Kidney glomerular epithelial cell (primary cell): ENCODE results near the gene TARM1.
"Not testable (repeated sequence)": the region's sequence is repeated elsewhere in the genome, so short reads cannot be mapped to it uniquely, and the experiment has no call there.

Experiments used
- DNase-seq: peaks from one replicate; lab custom pipeline; 2025; lab: John Stamatoyannopoulos, UW

Gene TARM1

DNA sequence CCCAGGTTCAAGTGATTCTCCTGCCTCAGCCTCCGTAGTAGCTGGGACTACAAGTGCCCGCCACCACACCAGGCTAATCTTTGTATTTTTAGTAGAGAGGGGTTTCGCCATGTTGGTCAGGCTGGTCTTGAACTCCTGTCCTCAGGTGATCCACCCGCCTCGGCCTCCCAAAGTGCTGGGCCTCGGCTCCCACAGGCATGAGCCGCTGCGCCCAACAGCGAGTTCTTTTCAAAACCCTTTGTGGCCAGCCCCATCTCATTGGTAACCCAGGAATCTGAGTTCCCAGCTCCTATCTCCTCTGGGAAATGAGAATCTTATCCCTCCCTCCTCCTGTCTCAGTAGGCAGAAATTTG lies 18.7 kb upstream of the TARM1 start:
- DNase-seq = not testable (repeated sequence)

DNA sequence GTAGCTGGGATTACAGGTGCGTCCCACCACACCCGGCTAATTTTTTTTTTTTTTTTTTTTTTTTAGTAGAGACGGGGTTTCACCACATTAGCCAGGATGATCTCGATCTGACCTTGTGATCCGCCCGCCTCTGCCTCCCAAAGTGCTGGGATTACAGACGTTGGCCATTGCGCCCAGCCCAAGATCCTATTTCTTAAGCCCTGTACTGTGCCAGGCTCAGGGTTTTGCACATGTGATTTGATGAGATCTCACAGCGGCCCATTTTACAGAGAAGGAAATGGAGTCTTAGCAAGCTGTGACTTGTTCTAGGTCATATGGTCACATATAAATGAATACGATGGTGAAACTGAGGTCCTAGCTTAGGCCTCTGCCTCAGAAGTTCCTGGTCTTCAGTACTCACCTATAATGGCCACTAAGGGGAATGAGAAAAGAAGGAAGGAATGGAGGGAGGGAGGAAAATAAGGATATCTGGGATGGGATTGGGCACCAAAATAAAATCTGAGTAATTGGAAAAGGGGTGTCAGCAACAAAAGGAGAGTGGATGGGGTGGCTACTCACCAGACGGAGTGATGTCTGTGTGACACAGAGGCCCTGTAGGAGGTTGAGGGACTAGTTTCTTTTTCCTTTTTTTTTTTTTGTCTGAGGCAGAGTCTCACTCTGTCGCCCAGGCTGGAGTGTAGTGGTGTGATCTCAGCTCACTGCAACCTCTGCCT lies 18.2 kb upstream of the TARM1 start:
- DNase-seq = no peak

DNA sequence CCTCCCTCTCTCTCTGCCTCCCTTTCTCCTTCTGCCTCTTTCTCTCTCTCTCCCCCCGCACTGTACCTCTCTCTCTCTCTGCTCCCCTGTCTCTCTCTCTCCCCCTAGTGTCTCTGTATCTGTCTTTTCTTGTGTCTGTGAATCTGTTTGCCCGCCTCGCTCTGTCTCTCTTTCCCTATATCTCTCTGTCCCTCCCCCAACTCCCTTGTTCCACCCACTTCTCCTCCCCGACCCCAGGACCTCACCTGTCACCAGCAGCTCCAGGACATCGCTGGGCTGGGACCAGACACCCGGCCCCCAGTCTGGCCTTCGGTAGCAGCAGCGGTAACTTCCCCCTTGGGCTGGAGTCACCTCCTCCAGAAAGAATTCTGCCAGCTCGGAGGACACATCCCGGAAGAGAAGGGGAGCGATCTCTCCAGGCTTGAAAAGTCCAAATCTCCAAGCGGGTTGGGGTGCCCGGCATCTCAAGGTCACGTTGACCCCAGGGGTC lies 15.5 kb upstream of the TARM1 start:
- peak; percentile 15 for DNase-seq

DNA sequence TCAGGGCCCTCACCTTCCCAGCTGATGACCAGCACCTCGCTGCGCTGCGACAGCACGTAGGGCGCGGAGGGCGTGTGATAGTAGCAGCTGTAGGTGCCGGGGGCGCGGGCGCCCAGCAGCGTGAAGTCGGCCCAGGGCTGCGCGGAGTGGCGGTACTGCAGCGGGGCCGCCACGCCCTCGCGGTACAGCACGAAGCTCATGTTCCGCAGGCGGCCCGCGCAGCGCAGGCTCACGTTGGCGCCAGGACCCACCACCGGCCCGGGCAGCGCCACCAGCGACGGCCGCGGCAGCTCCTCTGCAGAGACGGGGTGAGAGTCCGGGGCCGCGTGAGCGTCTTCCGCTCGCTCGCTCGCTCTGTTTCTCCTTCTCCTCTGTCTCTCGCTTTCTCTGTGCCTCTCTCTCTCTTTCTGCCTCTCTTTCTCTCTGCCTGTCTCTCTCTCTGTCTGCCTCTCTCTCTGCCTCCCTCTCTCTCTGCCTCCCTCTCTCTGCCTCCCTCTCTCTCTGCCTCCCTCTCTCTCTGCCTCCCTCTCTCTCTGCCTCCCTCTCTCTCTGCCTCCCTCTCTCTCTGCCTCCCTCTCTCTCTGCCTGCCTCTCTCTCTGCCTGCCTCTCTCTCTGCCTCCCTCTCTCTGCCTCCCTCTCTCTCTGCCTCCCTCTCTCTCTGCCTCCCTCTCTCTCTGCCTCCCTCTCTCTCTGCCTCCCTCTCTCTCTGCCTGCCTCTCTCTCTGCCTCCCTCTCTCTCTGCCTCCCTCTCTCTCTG lies 14.9 kb upstream of the TARM1 start:
- DNase-seq = peak; percentile 9

DNA sequence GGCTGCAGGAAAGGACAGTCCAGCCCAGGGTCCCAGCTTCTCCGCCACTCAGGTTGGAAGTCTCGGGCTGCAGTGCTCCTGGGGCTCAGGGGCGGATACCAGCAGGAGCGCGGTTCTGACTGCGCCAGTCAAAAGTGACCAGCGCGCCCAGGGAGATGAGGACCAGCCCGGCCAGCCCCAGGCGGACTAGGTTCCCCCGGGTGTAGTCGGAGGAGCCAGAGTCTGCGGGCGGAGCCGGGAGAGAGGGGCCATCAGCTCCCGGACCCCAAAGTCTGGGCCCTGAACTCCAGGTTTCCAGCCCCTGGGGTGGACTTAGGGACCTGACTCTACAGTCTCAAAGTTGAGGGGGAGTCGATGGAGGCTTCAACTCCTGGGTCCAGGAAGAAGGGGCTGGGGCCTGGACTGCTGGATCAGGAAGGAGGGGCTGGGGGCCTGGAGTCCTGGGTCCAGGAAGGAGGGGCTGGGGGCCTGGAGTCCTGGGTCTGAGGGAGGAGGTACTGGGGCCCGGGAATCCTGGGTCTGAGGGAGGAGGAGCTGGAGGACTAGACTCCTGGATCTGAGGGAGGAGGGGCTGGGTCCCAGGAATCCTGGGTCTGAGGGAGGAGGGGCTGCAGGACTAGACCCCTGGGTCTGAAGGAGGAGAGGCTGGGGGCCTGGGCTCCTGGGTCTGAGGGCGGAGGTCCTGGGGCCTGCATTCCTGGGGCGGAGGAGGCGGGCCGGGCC lies 14.1 kb upstream of the TARM1 start:
- DNase-seq = no peak

DNA sequence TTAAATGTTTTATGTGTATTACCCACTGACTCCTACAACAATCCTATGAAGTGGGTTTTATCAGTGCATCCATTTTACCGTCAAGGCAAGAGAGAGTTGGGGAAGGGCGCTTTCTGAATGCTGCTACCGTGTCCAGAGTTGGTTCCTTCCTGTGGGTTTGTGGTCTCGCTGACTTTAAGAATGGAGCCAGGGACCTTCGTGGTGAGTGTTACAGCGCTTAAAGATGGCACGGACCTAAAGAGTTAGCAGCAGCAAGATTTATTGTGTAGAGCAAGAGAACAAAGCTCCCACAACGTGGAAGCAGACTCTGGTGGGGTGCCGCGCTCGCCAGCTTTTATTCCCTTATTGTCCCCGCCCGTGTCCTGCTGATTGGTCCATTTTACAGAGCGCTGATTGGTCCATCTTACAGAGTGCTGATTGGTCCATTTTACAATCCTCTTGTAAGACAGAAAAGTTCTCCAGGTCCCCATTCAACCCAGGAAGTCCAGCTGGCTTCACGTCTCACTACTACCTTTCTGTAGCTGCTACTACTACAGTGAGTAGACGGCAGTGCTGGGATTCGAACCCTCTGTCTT lies 13.3 kb upstream of the TARM1 start:
- no peak for DNase-seq

DNA sequence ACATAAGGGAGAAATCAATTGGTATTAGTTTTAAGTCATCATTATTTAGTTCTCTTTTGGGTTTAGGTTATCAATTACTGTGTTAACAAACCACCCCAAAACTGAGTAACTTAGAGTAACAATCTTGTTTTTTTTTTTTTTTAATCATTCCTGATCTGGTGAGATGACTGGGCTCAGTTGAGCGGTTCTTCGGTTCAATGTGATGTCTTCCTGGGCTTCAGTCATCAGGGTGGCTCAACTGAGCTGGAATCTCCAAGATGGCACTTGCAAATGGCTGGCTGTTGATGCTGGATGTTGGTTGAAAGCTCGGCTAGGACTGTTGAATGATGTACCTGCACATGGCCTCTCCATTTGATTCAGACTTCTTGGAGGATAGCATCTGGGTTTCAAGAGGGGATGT lies 3.2 kb upstream of the TARM1 start:
- no peak for DNase-seq

DNA sequence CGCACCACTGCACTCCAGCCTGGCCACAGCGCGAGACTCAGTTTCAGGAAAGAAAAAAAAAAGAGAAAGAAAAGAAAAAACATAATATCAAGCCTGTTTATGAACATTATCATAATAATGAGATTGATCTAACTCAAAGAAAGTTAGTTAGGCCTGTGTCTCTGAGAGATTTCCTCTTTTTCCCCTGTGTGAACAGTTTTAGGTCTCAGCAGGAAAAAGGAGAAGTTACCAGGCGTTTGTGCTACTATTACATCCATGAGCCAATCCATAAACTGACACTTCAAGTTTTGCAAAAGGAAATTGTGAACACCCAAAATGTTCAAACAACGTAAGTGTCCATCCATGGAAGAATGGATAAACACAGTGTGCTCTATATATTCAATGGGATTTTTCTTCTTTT lies 3.8 kb downstream of the TARM1 start:
- DNase-seq = no peak

DNA sequence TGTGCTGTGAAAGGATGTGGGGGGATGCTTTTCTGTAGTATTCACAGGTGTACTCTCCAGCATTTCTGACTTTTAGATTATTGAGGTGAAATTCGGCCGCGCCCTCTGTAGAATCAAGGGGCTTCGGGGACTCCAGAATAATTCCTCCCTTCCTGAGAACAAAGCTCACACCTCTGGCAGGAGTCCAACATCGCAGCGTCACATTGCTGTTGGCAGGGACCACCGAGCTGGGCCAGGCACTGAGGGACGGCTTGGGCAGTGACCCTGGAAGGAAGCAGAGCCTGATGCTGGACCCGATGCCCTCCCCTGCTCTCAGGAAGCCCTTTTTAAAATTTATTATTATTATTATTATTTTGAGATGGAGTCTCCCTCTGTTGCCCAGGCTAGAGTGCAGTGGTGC lies 6.3 kb downstream of the TARM1 start:
- DNase-seq = no peak

DNA sequence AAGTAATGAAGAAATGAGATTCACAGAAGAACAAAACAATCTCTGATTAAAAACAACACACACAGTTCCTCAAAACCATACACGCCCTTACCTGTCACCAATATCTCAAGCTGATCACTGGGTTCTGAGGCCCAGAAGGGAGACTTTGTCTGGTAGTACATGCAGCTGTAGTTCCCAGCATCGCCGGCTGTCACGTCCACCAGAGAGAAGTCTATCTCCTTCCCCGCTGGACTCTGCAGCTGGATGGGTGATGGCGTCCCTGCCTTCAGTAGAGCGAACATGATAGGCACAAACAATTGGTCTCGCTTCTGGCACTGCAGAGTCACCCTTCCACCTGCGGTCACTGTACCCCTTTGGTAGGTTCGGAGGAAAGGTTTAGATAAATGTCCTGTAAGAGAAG lies 7.3 kb downstream of the TARM1 start:
- DNase-seq = no peak

DNA sequence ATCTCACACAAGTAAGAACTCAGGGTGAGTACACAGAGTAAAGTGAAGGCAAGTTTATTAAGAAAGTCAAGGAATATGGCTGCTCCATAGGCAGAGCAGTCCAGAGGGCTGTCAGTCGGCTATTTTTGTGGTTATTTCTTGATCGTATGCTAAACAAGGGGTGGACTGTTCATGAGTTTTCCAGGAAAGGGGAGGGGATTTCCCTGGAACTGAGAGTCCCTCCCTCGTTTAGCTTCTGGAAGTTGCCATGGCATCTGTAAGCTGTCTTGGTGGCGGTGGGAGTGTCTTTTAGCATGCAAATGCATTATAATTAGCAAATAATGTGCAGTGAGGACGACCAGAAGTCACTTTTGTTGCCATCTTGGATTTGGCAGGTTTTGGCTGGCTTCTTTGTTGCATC lies 11.7 kb downstream of the TARM1 start:
- DNase-seq = no peak

DNA sequence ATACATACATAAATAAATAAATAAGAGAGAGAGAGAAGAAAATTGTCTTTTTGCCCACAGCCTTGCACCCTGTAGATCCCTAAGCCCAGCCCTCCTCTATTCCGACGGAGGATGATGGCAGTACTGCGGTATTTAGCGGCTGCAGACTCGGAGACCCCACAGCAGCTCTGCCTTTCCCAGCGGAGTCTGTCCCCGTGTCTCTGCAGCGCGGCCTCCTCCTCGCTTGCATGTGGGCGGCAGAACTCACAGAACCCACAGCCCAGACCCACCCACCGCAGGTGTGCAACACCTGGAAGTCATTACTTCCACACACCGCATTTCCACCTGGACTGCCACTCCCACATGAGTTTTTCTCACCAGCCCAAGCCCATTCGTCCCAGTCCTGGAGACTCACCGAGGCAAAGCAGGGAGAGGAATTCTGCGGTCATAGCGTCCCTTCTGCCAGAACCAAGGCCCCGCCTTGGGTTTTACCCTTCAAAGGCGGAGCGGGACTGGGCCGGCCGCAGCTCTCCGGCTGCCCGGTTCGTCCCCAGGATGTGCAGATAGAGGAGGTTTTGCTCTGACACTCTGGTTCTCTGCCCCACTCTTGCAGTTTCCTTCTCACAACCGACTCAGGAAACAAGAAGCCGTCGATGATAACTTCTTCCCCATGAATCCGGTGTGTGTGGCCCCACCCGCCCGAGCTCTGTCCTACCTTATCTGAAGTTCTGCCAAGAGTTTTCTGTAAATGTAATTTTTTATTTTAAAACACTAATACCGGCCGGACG lies 17.6 kb downstream of the TARM1 start, which contains the start of gene VSTM1:
Gene VSTM1 (minus strand): TSS at position 548 of the 767 bp plus-strand sequence. CDS start 120 bp downstream, at position 428.
- no peak for DNase-seq

DNA sequence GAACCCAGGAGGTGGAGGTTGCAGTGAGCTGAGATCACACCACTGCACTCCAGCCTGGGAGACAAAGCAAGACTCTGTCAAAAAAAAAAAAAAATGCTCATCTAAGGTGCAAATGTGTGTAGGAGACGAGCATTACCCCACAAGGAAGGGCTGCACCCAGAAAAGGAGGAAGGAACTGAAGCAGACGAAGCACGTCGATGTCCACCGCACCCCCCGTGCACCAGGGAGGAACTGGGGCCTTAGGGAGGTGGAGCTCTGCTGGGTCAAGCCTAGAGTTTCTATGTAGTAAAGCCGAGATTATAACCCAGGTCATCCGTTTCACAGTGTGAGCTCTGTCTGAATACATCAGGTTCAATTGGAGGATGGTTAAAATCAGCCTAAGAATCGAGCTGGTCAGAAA lies 18.5 kb downstream of the TARM1 start:
- DNase-seq = no peak

DNA sequence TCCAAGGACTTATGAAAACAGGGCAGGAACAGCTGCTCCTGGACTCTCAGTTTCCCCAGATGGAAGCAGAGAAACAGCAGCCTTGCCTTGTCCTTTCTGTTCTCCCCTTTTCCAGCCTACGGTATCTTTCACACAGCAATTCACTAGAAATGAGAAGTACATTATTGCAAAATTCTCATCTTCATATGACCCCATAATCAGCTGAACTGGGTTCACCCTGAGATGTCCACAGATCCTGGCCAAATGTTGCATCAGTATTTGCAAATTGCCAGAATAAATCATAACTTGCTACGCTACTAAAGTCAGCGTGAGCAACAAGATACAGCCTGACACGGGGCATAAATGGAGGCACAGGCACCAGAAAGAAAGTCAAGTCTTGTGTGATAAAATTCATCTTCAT lies 33.5 kb downstream of the TARM1 start:
- DNase-seq = no peak

DNA sequence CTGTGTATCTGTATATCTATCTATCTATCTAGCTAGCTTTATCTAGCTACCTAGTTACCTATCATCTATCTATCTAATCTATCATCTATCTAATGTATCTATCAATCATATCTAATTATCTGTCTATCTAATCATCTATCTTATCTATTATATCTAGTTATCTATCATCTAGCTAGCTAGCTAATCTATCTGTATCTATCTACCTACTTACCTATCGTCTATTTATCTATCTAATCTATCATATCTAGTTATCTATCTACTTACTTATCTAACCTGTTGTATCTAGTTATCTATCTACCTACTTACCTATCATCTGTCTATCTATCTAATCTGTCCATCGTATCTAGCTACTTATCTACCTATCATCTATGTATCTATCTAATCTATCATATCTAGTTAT lies 35.4 kb downstream of the TARM1 start:
- DNase-seq = no peak

DNA sequence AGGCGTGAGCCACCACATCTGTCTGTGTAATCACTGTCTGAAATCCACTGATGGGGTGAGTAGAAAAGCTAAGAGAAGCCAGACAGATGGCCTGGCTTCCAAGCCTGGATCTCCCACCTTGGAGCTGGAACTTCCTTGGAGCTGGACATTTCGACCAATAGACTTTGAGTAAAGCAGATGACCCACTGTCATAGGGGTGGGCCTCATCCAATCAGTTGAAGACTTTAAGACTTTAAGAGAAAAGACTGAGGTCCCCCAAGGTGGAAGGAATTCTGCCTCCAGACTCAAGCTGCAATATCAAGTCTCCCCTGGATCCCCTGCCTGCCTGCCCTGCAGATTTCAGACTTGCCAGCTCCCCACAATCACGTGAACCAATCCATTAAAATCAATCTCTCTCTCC lies 38.2 kb downstream of the TARM1 start:
- DNase-seq = no peak

DNA sequence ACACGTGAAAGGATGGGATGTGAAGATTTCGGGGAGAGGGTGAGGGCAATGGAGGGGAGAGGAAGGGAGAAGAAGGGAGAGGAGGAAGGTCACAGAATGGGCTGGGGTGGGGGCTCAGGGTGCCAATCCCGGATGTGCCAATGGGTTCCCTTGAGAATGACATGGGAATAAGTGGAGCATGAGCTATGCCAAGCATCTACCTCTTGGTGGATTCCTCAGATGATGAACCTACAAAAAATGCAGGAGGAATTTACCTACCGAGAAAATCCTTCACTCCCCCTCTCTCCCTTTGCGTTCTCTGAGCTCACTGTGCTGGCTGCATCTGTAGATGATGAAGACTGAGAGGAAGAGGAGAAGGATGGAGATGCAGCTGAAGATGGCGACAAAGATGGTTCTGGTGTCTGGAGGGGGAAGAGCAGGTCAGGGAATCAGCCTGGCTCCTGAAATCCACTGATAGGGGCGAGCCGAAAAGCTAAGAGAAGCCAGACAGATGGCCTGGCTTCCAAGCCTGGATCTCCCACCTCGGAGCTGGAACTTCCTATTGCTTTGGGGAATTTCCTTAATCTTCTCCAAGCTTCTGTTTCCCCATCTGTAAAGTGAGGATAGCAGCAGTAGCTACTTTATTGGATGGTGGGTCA lies 39.1 kb downstream of the TARM1 start:
- DNase-seq = peak; percentile 63

DNA sequence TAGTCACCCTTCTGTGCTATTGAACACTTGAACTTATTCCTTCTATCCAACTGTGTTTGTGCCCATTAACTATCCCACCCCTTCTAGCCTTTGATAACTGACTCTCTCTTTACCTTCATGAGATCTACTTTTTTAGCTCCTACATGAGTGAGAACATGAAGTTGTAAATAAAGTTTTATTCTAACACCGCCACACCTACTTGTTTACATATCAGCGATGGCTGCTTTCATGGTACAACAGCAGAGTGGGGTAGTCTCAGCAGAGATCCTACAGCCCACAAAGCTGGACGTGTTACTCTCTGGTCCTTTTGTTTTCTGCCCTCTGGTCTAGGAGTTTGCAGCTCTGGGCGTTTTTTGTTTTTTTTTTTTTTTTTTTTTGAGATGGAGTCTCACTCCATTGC lies 41.2 kb downstream of the TARM1 start:
- DNase-seq = no peak

DNA sequence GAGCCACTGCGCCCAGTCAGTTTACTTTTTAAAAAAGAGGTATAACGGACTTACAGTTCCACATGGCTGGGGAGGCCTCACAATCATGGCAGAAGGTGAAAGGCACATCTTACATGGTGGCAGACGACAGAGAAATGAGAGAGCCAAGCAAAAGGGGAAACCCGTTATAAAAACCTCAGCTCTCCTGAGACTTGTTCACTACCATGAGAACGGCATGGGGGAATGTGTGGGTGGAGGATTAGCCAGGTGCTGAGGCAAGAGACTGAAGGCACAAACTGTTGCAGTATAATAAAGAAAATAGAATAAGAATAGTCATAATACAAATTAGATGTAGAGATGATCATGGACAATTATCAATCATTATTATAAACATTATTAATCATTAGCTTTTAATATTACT lies 44.6 kb downstream of the TARM1 start:
- DNase-seq = not testable (repeated sequence)

DNA sequence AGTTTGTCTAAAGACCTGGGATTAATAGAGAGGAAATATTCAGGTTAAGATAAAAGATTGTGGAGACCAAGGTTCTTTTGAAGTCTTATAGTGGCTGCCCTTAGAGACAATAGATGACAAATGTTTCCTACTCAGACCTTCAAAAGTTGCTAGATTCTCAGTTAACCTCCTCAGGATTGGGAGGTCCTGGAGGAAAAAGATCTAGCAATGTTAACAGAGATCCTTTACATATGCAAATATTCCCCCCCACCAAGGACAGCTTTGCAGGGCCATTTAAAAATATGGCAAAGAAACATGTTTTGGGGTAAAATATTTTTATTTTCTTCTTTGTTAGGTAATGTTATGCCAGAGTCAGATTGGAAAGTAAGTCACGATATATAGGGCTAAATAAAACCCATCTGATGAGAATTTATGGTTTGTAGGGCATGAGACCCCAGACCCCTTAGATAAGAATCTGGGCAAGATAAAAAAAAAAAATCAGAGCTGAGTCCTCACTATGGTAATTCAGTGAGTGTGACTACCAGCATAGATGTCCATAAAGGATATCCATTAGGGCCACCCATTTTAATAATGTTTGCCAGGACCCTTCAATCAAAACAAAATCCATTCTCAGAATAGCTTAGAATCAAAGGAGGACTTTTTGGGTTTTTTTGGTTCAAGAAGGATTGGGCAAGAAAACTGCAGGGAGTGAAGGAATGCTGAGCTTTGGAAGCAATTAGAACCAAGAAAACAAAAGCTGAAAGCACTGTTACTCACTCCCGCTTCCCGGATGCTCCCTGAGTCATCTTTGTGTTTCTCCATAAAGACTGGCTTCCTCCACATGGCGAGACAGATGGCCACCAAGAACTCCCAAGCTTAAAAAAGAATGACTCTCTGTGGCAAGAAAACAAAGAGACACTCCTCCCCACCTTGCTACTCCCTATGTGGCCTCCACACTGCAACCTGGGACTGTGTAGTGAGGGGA lies 45.7 kb downstream of the TARM1 start:
- DNase-seq = peak; percentile 66
